ENCODE results near the gene CADM2.

DNA sequence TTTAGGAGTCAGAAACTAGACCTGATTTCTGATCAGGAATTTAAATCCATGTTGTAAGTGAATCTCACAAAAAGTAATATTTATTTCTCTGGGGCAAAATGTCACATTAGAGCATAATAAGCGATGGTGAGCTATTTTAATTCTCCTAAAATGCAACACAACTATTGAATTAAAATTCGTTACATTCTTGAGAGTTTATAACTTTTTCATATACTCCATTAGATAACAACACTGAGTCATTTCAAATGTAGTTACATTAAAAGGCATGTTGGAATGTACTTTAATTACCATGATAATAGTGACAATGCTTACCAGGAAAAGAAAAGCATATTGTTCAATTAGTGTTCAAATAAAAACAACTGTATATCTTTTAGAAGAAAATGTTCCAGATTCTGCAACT lies 116.9 kb downstream of the CADM2 start:
- TF ChIP-seq, protein P1, sequence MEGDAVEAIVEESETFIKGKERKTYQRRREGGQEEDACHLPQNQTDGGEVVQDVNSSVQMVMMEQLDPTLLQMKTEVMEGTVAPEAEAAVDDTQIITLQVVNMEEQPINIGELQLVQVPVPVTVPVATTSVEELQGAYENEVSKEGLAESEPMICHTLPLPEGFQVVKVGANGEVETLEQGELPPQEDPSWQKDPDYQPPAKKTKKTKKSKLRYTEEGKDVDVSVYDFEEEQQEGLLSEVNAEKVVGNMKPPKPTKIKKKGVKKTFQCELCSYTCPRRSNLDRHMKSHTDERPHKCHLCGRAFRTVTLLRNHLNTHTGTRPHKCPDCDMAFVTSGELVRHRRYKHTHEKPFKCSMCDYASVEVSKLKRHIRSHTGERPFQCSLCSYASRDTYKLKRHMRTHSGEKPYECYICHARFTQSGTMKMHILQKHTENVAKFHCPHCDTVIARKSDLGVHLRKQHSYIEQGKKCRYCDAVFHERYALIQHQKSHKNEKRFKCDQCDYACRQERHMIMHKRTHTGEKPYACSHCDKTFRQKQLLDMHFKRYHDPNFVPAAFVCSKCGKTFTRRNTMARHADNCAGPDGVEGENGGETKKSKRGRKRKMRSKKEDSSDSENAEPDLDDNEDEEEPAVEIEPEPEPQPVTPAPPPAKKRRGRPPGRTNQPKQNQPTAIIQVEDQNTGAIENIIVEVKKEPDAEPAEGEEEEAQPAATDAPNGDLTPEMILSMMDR (IDR thresholded peaks at IDR 0.05 in 2 of 3, conservative IDR thresholded peaks at IDR 0.05 in 1 of 3; ENCODE audit: borderline replicate concordance in 1 of 3, insufficient read depth in 1 of 3, low read depth in 2 of 3, low read length in 2 of 3), result no peak
- no peak for TF ChIP-seq RAD21 (IDR thresholded peaks at IDR 0.05; ENCODE audit: low read depth)
- TF ChIP-seq ZNF274 (IDR thresholded peaks at IDR 0.05; ENCODE audit: low read depth, low read length), result no peak
- TF ChIP-seq, protein P2, sequence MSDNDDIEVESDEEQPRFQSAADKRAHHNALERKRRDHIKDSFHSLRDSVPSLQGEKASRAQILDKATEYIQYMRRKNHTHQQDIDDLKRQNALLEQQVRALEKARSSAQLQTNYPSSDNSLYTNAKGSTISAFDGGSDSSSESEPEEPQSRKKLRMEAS (IDR thresholded peaks at IDR 0.05), result no peak
- no peak for TF ChIP-seq SIN3A (IDR thresholded peaks at IDR 0.05; ENCODE audit: low read depth)
- no peak for TF ChIP-seq YY1 (IDR thresholded peaks at IDR 0.05; ENCODE audit: extremely low read depth, insufficient replicate concordance, low read depth, low read length)
- TF ChIP-seq, protein P3, sequence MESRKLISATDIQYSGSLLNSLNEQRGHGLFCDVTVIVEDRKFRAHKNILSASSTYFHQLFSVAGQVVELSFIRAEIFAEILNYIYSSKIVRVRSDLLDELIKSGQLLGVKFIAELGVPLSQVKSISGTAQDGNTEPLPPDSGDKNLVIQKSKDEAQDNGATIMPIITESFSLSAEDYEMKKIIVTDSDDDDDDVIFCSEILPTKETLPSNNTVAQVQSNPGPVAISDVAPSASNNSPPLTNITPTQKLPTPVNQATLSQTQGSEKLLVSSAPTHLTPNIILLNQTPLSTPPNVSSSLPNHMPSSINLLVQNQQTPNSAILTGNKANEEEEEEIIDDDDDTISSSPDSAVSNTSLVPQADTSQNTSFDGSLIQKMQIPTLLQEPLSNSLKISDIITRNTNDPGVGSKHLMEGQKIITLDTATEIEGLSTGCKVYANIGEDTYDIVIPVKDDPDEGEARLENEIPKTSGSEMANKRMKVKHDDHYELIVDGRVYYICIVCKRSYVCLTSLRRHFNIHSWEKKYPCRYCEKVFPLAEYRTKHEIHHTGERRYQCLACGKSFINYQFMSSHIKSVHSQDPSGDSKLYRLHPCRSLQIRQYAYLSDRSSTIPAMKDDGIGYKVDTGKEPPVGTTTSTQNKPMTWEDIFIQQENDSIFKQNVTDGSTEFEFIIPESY (IDR thresholded peaks at IDR 0.05; ENCODE audit: extremely low read depth, insufficient replicate concordance, low read length), result no peak
